Cardiac muscle cell (in vitro differentiated cells and primary cell): Measurements from ENCODE around the gene SAP30BP. TPM values are rescaled to one million over a fixed set of nuclear protein-coding genes. Genes with fewer than 3 reads are reported as not detected.

Source experiments
- DNase-seq, 2 donors: peaks; one replicate each; pipeline versions ENCODE4 v3.0.0 to v3.0.0-alpha.2; 2010 to 2017; ENCODE audit warnings: low read depth in 1 of 2, low spot score in 1 of 2
- H3K27ac ChIP-seq: fragments of 200-600 bp; sonication (generic); 2 replicates; pipeline ENCODE4 v1.5.1; 2016
- H3K27me3 ChIP-seq: fragments of 200-600 bp; sonication (generic); 2 replicates; pipeline ENCODE4 v1.6.0; 2016; ENCODE audit warnings: control low read depth
- H3K36me3 ChIP-seq: fragments of 200-600 bp; sonication (generic); 2 replicates; pipeline ENCODE4 v1.5.1; 2016; ENCODE audit warnings: control low read depth
- H3K4me1 ChIP-seq: fragments of 200-600 bp; sonication (generic); 2 replicates; pipeline ENCODE4 v1.8.1; 2017; ENCODE audit warnings: low read depth, mild to moderate bottlenecking, mixed run types
- H3K4me3 ChIP-seq: fragments of 200-600 bp; sonication (generic); 2 replicates; pipeline ENCODE4 v1.5.1; 2016; ENCODE audit warnings: mild to moderate bottlenecking
- H3K9me3 ChIP-seq: fragments of 200-600 bp; sonication (generic); 2 replicates; pipeline ENCODE4 v1.5.1; 2017; ENCODE audit warnings: low read depth, mild to moderate bottlenecking, control low read depth
- polyA plus RNA-seq: library from polyadenylated mRNA; unstranded; fragments of >200 nt; fragmentation: Nextera tagmentation; extraction: Ambion mirVana; gene quantifications from 2 replicates; pipeline ENCODE4 v1.2.1, GENCODE V29; 2016
- total RNA-seq: library from RNA; depleted of rRNA; stranded (reverse); fragments of >200 nt; gene quantifications from 2 replicates; pipeline ENCODE4 v1.2.3, GENCODE V29; 2016
- TF ChIP-seq, protein P1 (sequence below): IDR thresholded peaks from 2 replicates; pipeline ENCODE4 v1.5.1; 2012; ENCODE audit warnings: low read depth, mild to moderate bottlenecking, low read length

SAP30BP gene
- total and polyA plus RNA-seq, 2 experiments from 2014 or later, result 50.8 to 106 TPM

DNA sequence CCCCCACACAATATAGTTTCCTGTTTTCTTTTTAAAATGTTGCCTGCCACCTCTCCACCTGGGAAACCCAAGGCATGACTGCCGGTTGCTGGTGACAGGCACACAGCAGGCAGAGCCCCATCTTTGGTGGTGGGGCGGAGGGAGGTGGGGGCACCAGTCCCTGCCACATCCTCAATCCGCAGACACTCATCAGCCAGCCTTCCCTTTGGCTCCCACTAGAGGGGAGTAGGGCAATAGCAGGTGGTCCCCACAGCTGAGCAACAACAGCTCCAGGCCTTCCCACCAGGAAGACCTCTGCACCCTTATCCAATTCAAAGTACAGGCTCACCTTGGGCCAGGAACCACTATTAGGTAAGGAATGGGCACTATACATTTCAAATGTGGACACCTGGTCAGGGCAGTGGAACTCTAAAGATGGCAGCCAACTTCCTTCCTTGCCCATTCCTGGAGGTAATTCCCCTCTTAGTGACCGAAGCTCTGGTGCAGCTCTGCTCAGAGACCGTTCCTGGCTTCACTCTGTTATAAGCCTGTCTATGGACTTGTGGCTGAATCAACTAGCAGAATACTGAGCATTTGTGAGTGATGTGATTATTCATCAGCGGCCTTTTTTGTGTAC lies 14.1 kb upstream of the SAP30BP start:
- Histone ChIP-seq H3K9me3 (no peaks in the 10 kb centered on the region), H3K27ac (peak overlapping the region; percentile 28), H3K4me1 (no peaks in the 10 kb centered on the region), H3K4me3 (no peak overlapping the region), H3K27me3 (no peaks in the 10 kb centered on the region), H3K36me3 (peaks cover 24% of the 10 kb centered on the region)
- TF ChIP-seq, protein P1, sequence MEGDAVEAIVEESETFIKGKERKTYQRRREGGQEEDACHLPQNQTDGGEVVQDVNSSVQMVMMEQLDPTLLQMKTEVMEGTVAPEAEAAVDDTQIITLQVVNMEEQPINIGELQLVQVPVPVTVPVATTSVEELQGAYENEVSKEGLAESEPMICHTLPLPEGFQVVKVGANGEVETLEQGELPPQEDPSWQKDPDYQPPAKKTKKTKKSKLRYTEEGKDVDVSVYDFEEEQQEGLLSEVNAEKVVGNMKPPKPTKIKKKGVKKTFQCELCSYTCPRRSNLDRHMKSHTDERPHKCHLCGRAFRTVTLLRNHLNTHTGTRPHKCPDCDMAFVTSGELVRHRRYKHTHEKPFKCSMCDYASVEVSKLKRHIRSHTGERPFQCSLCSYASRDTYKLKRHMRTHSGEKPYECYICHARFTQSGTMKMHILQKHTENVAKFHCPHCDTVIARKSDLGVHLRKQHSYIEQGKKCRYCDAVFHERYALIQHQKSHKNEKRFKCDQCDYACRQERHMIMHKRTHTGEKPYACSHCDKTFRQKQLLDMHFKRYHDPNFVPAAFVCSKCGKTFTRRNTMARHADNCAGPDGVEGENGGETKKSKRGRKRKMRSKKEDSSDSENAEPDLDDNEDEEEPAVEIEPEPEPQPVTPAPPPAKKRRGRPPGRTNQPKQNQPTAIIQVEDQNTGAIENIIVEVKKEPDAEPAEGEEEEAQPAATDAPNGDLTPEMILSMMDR, result peak; percentile 85
- peak; percentile 36 to 55 for DNase-seq

DNA sequence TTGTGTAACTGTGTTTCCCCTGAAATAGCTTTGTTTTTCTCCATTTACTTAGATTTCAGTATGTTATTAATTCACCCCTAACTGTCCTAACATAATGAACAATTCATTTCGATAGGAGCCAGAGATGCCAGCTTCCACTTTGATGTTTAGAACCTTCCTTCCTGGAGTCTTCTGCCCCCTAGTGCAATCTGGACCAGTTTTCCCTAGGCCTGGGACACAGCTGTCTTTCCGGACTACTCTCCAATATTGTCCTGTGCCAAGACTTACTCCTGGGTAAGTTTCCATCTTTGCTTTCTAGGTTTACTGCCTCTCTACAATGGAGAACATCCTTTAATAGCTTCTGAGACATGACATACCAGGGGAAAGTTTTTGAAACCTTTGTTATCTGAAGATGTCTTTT lies 13.0 kb upstream of the SAP30BP start:
- TF ChIP-seq, protein P1, result no peak
- no peaks in the 10 kb centered on the region for H3K9me3 ChIP-seq

DNA sequence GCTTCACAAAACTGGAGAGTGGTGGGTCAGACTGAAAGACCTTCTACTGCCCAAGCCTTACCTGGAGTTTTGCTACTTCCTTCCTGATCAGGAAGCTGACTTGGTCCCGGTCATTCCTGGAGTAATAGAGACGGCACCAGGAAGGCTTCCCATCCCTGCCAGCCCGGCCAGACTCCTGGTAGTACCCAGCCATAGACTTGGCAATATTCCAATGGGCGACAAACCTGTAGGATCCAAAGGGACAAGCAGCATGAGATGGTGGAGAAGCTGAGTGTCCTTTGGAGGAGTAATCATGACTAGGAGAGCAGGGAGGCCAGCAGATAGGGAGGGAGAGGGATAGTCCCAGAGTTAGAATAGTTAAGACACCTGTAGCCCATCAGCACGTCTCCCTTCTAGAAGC lies 8.9 kb upstream of the SAP30BP start:
- TF ChIP-seq, protein P1, result no peak
- Histone ChIP-seq H3K27ac (no peak overlapping the region), H3K36me3 (peaks cover 31% of the 10 kb centered on the region), H3K4me1 (no peaks in the 10 kb centered on the region), H3K4me3 (no peak overlapping the region), H3K9me3 (no peaks in the 10 kb centered on the region), H3K27me3 (no peaks in the 10 kb centered on the region)
- DNase-seq, result no peak

More for the DNA sequence above, 13.0 kb upstream of the SAP30BP start:
- H3K4me1 ChIP-seq, result no peaks in the 10 kb centered on the region
- no peak overlapping the region for H3K27ac ChIP-seq
- H3K4me3 ChIP-seq, result no peak overlapping the region
- H3K36me3 ChIP-seq, result peaks cover 26% of the 10 kb centered on the region
- H3K27me3 ChIP-seq, result no peaks in the 10 kb centered on the region
- peak in 1 of 2 donors; percentile 15 for DNase-seq

DNA sequence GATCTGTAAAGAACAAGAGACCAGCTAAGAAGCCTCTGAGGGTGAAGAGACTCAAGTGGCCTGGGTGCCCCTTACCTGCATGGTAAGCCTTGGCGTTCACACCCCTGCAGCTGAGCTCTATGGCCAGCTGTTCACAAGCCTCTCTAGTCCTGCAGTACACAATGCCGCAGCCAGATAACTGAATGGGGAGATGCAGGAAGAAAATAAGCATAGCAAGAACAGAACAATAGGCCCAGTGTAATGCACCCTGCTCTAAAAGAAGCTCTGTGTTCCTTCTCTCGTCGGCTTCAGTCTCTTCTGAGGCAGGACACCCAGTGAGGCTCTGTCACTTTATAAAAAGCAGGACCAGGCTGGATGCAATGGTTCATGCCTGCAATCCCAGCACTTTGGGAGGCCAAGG lies 5.6 kb upstream of the SAP30BP start:
- Histone ChIP-seq H3K4me1 (peaks cover 3% of the 10 kb centered on the region), H3K27me3 (no peaks in the 10 kb centered on the region), H3K4me3 (no peak overlapping the region), H3K36me3 (peaks cover 21% of the 10 kb centered on the region), H3K9me3 (no peaks in the 10 kb centered on the region), H3K27ac (no peak overlapping the region)
- TF ChIP-seq, protein P1, result no peak
- DNase-seq, result no peak

DNA sequence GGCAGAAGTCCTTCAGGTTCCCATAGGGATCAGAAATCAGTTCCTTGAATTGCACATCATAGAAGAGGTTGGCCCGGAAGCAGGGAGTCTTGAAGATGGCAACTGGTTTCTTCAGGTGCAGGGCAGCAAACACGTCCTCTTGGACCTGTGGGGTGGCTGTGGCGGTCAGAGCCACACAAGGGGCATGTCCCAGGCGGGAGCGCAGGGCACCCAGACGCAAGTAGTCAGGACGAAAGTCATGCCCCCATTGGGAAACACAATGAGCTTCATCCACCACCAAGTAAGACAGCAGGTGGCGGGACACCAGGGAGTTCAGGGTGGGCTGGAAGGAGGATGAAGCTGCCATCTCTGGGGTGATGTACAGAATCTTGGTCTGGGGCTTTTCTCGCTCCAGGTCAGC lies 4.6 kb upstream of the SAP30BP start:
- TF ChIP-seq, protein P1, result no peak
- Histone ChIP-seq H3K9me3 (no peaks in the 10 kb centered on the region), H3K4me1 (peaks cover 3% of the 10 kb centered on the region), H3K27me3 (no peaks in the 10 kb centered on the region), H3K4me3 (no peak overlapping the region), H3K36me3 (peaks cover 21% of the 10 kb centered on the region), H3K27ac (no peak overlapping the region)
- no peak for DNase-seq

DNA sequence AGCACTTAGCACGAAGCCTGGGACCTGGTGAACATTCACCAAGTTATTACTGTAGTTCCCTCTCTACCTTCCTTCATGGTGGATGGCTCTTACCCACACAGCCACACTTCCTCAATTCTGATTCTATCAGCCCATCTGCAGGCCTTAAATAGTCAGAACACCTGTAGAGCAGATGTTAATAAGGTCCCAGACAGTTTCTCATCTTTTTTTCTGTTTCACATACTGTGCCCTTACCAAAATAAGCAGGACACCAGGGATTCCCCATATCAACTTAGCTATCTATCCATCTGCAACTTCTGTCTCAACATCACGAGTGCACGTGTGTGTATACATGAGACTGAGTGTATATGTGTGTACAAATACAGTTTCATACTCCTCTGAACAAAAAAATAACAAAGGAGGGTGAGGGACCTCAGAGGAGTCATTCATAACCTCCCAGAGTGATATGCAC lies 3.0 kb upstream of the SAP30BP start:
- Histone ChIP-seq H3K27me3 (no peaks in the 10 kb centered on the region), H3K9me3 (no peaks in the 10 kb centered on the region), H3K36me3 (peaks cover 18% of the 10 kb centered on the region), H3K4me1 (peaks cover 7% of the 10 kb centered on the region), H3K4me3 (no peak overlapping the region), H3K27ac (no peak overlapping the region)
- no peak for DNase-seq
- TF ChIP-seq, protein P1, result no peak
